ENCODE results near the gene FCER1G.

FCER1G gene

DNA sequence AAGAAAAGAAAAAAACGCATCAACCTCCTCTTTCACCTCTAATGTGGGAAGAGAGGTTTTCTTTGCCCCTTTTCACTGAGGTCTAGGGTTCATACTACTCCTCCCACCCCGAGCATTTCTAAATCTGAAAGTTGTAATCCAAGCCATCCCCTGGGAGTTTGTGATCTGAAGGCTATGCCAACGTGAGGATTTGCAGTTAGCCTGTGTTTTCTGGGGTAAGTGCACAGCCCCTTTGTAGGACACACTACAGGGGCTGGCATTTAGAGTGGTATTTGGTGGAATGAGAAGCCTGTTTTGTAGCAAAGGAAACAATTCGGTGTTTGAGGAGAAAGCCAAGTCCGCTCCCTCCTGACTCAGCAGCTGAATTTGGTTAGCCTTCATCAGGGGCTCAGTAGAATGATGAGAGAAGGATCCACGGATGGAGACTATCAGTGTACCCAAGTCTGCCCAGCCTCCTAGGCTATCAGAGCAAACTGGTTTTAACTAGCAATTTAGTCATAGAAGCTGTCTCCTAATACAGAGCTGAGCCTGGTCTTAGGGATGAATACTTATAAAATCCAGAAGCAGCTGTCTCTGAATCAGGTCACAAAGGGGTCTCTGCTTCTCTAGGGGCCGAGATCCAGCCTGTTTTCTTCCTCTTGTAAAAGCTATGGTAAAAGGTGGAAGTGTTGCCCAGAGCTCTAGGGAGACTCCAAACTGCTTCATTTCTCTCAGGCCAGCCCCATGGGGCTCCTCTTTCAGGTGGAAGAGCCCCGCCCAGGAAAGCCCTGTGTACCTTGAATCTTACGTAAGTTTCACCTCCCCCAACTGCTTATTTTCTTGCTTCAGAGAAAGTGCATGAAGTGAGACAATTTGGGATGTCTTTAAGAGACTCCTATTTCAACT, 45.5 kb downstream of the FCER1G start:
- H3K9me2 ChIP-seq (replicated peaks; ENCODE audit: insufficient read depth, low read length), result no peaks in the 10 kb centered on the region
- H4K20me1 ChIP-seq (ENCODE audit: low read depth, low read length), result no peaks in the 10 kb centered on the region
- peaks cover 3% of the 10 kb centered on the region; the same call in 1 of the 2 replicates for H3K9me3 ChIP-seq (ENCODE audit: insufficient read depth, low read length)
- H3K27me3 ChIP-seq (ENCODE audit: low read length), result no peaks in the 10 kb centered on the region
- no peak overlapping the region for H3K27ac ChIP-seq (ENCODE audit: low read depth, low read length)
- H3K4me2 ChIP-seq (ENCODE audit: low read depth, low read length, poor library complexity, severe bottlenecking), result peak overlapping the region; percentile 19
- no peaks in the 10 kb centered on the region for H3K79me2 ChIP-seq (ENCODE audit: insufficient read depth, low read length)
- no peak overlapping the region for H3K9ac ChIP-seq (ENCODE audit: low read length)
- no peaks in the 10 kb centered on the region for H3F3A ChIP-seq (ENCODE audit: insufficient read depth)
- no peak overlapping the region for H3K4me3 ChIP-seq (ENCODE audit: insufficient read depth, low read length, poor library complexity, severe bottlenecking)
- no peak overlapping the region for H2AFZ ChIP-seq (ENCODE audit: low read depth, low read length, severe bottlenecking)
- TF ChIP-seq, protein P1, sequence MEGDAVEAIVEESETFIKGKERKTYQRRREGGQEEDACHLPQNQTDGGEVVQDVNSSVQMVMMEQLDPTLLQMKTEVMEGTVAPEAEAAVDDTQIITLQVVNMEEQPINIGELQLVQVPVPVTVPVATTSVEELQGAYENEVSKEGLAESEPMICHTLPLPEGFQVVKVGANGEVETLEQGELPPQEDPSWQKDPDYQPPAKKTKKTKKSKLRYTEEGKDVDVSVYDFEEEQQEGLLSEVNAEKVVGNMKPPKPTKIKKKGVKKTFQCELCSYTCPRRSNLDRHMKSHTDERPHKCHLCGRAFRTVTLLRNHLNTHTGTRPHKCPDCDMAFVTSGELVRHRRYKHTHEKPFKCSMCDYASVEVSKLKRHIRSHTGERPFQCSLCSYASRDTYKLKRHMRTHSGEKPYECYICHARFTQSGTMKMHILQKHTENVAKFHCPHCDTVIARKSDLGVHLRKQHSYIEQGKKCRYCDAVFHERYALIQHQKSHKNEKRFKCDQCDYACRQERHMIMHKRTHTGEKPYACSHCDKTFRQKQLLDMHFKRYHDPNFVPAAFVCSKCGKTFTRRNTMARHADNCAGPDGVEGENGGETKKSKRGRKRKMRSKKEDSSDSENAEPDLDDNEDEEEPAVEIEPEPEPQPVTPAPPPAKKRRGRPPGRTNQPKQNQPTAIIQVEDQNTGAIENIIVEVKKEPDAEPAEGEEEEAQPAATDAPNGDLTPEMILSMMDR (IDR thresholded peaks at IDR 0.05; ENCODE audit: insufficient read depth, low read length, poor library complexity, severe bottlenecking), result no peak
- no peak for TF ChIP-seq EZH2phosphoT487 (conservative IDR thresholded peaks at IDR 0.05; ENCODE audit: low read length)
- H3K36me3 ChIP-seq (ENCODE audit: low read length), result no peaks in the 10 kb centered on the region

DNA sequence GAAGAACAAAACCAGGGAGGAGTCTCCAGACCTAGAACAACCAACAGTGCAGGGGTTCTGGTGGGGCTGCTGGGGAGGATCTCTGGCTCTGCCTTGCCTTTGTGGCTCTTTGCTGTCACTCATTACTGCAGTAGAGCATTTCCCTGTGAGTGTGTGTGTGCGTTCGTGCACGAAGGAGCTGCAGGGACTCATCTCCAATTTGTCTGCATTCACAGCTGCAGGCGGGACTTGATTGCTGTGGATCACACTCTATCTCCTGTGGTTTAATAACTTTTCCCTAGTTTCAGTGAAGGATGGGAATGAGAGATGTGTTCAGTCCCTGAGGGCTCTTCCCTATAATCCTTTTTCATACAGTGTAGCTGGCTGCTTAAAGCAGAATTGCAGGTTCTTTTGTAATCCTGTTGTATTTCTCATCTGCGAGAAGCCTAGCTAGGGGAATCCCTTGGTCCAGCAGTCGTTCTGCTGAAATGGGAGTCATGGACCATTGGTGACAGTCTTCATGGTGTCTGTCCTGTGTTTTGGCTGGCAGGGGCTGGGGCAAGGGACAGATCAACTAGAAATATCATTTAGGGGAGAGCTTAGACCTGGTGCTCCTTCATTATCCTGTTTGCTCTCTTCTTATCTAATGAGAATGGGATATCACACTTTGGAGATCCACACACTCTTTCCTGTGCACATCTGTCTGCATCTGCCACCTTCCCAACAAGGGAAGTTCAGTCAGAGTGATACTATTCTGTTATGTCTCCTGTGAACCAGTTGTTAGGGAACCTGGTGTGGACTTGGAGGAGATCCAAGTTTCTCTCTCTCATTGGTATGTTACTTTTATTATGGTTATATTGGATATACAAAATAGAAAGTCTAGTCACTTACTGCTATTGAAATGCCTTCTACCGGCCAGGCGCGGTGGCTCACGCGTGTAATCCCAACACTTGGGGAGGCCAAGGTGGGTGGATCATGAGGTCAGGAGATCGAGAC, 46.5 kb downstream of the FCER1G start:
- Histone ChIP-seq H3K4me2 (ENCODE audit: low read depth, low read length, poor library complexity, severe bottlenecking) (peak overlapping the region; percentile 19), H3K9me2 (replicated peaks; ENCODE audit: insufficient read depth, low read length) (no peaks in the 10 kb centered on the region), H3K9ac (ENCODE audit: low read length) (no peak overlapping the region), H3K27ac (ENCODE audit: low read depth, low read length) (no peak overlapping the region), H3K79me2 (ENCODE audit: insufficient read depth, low read length) (no peaks in the 10 kb centered on the region), H2AFZ (ENCODE audit: low read depth, low read length, severe bottlenecking) (no peak overlapping the region), H3K9me3 (ENCODE audit: insufficient read depth, low read length) (peaks cover 3% of the 10 kb centered on the region; the same call in 1 of the 2 replicates), H3K27me3 (ENCODE audit: low read length) (no peaks in the 10 kb centered on the region), H4K20me1 (ENCODE audit: low read depth, low read length) (no peaks in the 10 kb centered on the region), H3K4me3 (ENCODE audit: insufficient read depth, low read length, poor library complexity, severe bottlenecking) (no peak overlapping the region), H3K36me3 (ENCODE audit: low read length) (no peaks in the 10 kb centered on the region), H3F3A (ENCODE audit: insufficient read depth) (no peaks in the 10 kb centered on the region)
- no peak for TF ChIP-seq EZH2phosphoT487 (conservative IDR thresholded peaks at IDR 0.05; ENCODE audit: low read length)
- TF ChIP-seq, protein P1 (IDR thresholded peaks at IDR 0.05; ENCODE audit: insufficient read depth, low read length, poor library complexity, severe bottlenecking), result no peak

DNA sequence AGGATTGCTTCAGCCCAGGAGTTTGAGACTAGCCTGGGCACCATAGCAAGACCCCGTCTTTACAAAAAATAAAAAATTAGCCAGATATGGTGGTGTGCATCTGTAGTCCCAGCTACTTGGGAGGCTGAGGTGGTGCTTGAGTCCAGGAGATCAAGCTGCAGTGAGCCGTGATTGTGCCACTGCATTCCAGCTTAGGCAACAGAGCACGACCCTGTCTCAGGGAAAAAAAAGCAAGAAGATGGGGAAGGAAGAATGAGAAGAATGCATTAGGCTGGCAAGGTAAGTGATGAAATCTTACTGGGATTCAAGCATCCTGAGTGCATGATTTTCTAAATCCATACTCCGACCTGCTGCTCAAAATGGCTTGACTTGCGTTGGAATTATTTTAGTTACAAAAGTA, 50.2 kb downstream of the FCER1G start:
- TF ChIP-seq, protein P1 (IDR thresholded peaks at IDR 0.05; ENCODE audit: insufficient read depth, low read length, poor library complexity, severe bottlenecking), result no peak
- no peak for TF ChIP-seq EZH2phosphoT487 (conservative IDR thresholded peaks at IDR 0.05; ENCODE audit: low read length)
- Histone ChIP-seq H3K4me2 (ENCODE audit: low read depth, low read length, poor library complexity, severe bottlenecking) (no peak overlapping the region), H3K9me2 (replicated peaks; ENCODE audit: insufficient read depth, low read length) (no peaks in the 10 kb centered on the region), H3K36me3 (ENCODE audit: low read length) (no peaks in the 10 kb centered on the region), H4K20me1 (ENCODE audit: low read depth, low read length) (no peaks in the 10 kb centered on the region), H3K27me3 (ENCODE audit: low read length) (no peaks in the 10 kb centered on the region), H2AFZ (ENCODE audit: low read depth, low read length, severe bottlenecking) (no peak overlapping the region), H3K27ac (ENCODE audit: low read depth, low read length) (no peak overlapping the region), H3K79me2 (ENCODE audit: insufficient read depth, low read length) (no peaks in the 10 kb centered on the region), H3K9me3 (ENCODE audit: insufficient read depth, low read length) (no peaks in the 10 kb centered on the region), H3K4me3 (ENCODE audit: insufficient read depth, low read length, poor library complexity, severe bottlenecking) (no peak overlapping the region), H3F3A (ENCODE audit: insufficient read depth) (no peaks in the 10 kb centered on the region), H3K9ac (ENCODE audit: low read length) (no peak overlapping the region)

Data from SU-DHL-6 (cell line).